CD4-positive, alpha-beta T cell treated with Interleukin-10 for 1 hour (primary cell): ENCODE data around the gene CHST8.
"Not testable (repeated sequence)": the region's sequence is repeated elsewhere in the genome, so short reads cannot be mapped to it uniquely, and the experiment has no call there.

Experiments
- DNase-seq: peaks from one replicate; pipeline ENCODE4 v3.0.0-alpha.2; 2020

The CHST8 gene

GRCh38 chr19:33818411-33818810, 196.7 kb downstream of the CHST8 start:
- DNase-seq, result no peak

- DNase-seq, result not testable (repeated sequence)
These were observed 197.3 kb downstream of the CHST8 start for GRCh38 chr19:33819078-33819477.

GRCh38 chr19:33819506-33819879, 197.7 kb downstream of the CHST8 start:
- DNase-seq, result no peak

GRCh38 chr19:33819880-33820781, 198.4 kb downstream of the CHST8 start:
- DNase-seq, result peak; percentile 62

- no peak for DNase-seq
These were observed 200.1 kb downstream of the CHST8 start for GRCh38 chr19:33821871-33822270.
